ENCODE measurements around the gene GET4.

DNA sequence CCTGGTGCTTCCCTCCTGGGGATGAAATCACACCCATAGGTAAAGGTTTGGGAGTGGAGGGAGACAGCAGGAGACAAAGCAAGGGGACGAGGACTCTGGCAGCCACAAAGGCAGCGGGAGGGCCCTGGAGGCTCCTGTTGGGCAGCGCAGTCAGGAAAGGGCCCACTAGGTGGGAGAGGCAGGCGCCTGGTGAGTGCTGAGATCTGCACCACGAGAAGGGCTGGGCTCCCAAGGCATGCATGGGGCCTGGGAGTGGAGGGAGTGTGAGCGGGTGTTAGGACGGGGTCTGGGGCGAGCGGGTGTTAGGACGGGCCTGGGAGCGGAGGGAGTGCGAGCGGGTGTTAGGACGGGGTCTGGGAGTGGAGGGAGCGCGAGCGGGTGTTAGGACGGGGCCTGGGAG lies 13.0 kb downstream of the GET4 start:
- TF ChIP-seq, protein P1, sequence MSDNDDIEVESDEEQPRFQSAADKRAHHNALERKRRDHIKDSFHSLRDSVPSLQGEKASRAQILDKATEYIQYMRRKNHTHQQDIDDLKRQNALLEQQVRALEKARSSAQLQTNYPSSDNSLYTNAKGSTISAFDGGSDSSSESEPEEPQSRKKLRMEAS (IDR thresholded peaks at IDR 0.05) = no peak
- TF ChIP-seq, protein P2, sequence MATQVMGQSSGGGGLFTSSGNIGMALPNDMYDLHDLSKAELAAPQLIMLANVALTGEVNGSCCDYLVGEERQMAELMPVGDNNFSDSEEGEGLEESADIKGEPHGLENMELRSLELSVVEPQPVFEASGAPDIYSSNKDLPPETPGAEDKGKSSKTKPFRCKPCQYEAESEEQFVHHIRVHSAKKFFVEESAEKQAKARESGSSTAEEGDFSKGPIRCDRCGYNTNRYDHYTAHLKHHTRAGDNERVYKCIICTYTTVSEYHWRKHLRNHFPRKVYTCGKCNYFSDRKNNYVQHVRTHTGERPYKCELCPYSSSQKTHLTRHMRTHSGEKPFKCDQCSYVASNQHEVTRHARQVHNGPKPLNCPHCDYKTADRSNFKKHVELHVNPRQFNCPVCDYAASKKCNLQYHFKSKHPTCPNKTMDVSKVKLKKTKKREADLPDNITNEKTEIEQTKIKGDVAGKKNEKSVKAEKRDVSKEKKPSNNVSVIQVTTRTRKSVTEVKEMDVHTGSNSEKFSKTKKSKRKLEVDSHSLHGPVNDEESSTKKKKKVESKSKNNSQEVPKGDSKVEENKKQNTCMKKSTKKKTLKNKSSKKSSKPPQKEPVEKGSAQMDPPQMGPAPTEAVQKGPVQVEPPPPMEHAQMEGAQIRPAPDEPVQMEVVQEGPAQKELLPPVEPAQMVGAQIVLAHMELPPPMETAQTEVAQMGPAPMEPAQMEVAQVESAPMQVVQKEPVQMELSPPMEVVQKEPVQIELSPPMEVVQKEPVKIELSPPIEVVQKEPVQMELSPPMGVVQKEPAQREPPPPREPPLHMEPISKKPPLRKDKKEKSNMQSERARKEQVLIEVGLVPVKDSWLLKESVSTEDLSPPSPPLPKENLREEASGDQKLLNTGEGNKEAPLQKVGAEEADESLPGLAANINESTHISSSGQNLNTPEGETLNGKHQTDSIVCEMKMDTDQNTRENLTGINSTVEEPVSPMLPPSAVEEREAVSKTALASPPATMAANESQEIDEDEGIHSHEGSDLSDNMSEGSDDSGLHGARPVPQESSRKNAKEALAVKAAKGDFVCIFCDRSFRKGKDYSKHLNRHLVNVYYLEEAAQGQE (IDR thresholded peaks at IDR 0.05; ENCODE audit: low read depth) = no peak
- TF ChIP-seq, protein P3, sequence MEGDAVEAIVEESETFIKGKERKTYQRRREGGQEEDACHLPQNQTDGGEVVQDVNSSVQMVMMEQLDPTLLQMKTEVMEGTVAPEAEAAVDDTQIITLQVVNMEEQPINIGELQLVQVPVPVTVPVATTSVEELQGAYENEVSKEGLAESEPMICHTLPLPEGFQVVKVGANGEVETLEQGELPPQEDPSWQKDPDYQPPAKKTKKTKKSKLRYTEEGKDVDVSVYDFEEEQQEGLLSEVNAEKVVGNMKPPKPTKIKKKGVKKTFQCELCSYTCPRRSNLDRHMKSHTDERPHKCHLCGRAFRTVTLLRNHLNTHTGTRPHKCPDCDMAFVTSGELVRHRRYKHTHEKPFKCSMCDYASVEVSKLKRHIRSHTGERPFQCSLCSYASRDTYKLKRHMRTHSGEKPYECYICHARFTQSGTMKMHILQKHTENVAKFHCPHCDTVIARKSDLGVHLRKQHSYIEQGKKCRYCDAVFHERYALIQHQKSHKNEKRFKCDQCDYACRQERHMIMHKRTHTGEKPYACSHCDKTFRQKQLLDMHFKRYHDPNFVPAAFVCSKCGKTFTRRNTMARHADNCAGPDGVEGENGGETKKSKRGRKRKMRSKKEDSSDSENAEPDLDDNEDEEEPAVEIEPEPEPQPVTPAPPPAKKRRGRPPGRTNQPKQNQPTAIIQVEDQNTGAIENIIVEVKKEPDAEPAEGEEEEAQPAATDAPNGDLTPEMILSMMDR (IDR thresholded peaks at IDR 0.05 in 2 of 3, conservative IDR thresholded peaks at IDR 0.05 in 1 of 3; ENCODE audit: borderline replicate concordance in 1 of 3, insufficient read depth in 1 of 3, low read depth in 2 of 3, low read length in 2 of 3) = no peak
- TF ChIP-seq POLR2A (IDR thresholded peaks at IDR 0.05; ENCODE audit: borderline replicate concordance, extremely low read depth, insufficient read depth, insufficient read length) (no peak), EZH2 (IDR thresholded peaks at IDR 0.05) (no peak), SIN3A (IDR thresholded peaks at IDR 0.05; ENCODE audit: low read depth) (no peak), SP1 (IDR thresholded peaks at IDR 0.05; ENCODE audit: low read depth) (no peak), RAD21 (IDR thresholded peaks at IDR 0.05; ENCODE audit: low read depth) (no peak), EZH2phosphoT487 (IDR thresholded peaks at IDR 0.05; ENCODE audit: borderline replicate concordance) (no peak)
